GM12878 (cell line): ENCODE data around the gene JMJD4. TPM values are rescaled to one million over a fixed set of nuclear protein-coding genes. Genes with fewer than 3 reads are reported as not detected.

Experiments
- ATAC-seq: fragments of 200-7000 bp; cut with Tn5 transposase; 3 replicates; pipeline ENCODE4 v1.9.1; 2020; ENCODE audit warnings: mild to moderate bottlenecking, moderate library complexity
- BruUV-seq: library from RNA; stranded (reverse); fragments of 400-500 nt; replicated peaks from 2 replicates; lab custom pipeline; 2021; lab: Mats Ljungman, UMichigan
- CTCF ChIA-PET: fragments of 300-600 bp; sonication (Branson Sonifier 250); formaldehyde crosslinking; extraction: SDS; loops from one replicate; lab custom pipeline; 2021; ENCODE audit warnings: inconsistent platforms; lab: Yijun Ruan, JAX
- POLR2A ChIA-PET: fragments of 350-600 bp; formaldehyde crosslinking; extraction: SDS; loops from one replicate; lab custom pipeline; 2021; ENCODE audit warnings: inconsistent platforms; lab: Charles Lee
- RAD21 ChIA-PET: fragments of 300-600 bp; sonication (Branson Sonifier 250); formaldehyde crosslinking; loops from one replicate; lab custom pipeline; 2023; ENCODE audit warnings: antibody characterized with exemption; ENCODE audit not compliant: unreplicated experiment; lab: Charles Lee
- SMC1A ChIA-PET: fragments of 300-600 bp; sonication (Branson Sonifier 250); formaldehyde crosslinking; loops from one replicate; lab custom pipeline; 2023; ENCODE audit not compliant: unreplicated experiment, uncharacterized antibody; lab: Charles Lee
- DNase-seq: peaks from one replicate; pipeline ENCODE4 v3.0.0-alpha.2; 2011; ENCODE audit warnings: low read depth, low spot score
- FAIRE-seq: peaks from 3 replicates; lab custom pipeline; 2011; peaks lifted over from hg19 to GRCh38; lab: Jason Lieb, UNC
- H2AFZ ChIP-seq: 2 replicates; pipeline ENCODE4 v1.6.0; 2011; ENCODE audit warnings: low read depth, low read length, control low read depth; ENCODE audit not compliant: control insufficient read depth
- H3K27ac ChIP-seq: 2 replicates; pipeline ENCODE4 v1.5.1; 2011; ENCODE audit warnings: control low read depth; ENCODE audit not compliant: control insufficient read depth, insufficient read depth
- H3K27me3 ChIP-seq, 2 experiments: replicated peaks in 1 of 2; 2 replicates each; pipeline versions ENCODE4 v1.6.0 to v1.6.1; 2011; ENCODE audit warnings: low read length in 1 of 2; ENCODE audit not compliant: control insufficient read depth in 2 of 2, insufficient read depth in 2 of 2
- H3K36me3 ChIP-seq, 2 experiments: 2 replicates each; pipeline ENCODE4 v1.5.1; 2011; ENCODE audit warnings: low read length in 1 of 2; ENCODE audit not compliant: control insufficient read depth in 2 of 2, insufficient read depth in 2 of 2
- H3K4me1 ChIP-seq: 2 replicates; pipeline ENCODE4 v1.6.1; 2011; ENCODE audit warnings: mild to moderate bottlenecking, low read length, moderate library complexity, mixed read lengths; ENCODE audit not compliant: control insufficient read depth, insufficient read depth
- H3K4me2 ChIP-seq: 2 replicates; pipeline ENCODE4 v1.6.0; 2011; ENCODE audit warnings: control low read depth; ENCODE audit not compliant: control insufficient read depth, insufficient read depth
- H3K4me3 ChIP-seq: fragments of 200-600 bp; sonication (generic); 2 replicates; pipeline ENCODE4 v1.5.1; 2016
- H3K79me2 ChIP-seq: 2 replicates; pipeline ENCODE4 v1.6.0; 2011; ENCODE audit warnings: low read length; ENCODE audit not compliant: control insufficient read depth, insufficient read depth
- H3K9ac ChIP-seq: 2 replicates; pipeline ENCODE4 v1.8.0; 2011; ENCODE audit warnings: low read length, control low read depth, mixed read lengths; ENCODE audit not compliant: control insufficient read depth, insufficient read depth
- H3K9me3 ChIP-seq: replicated peaks from 3 replicates; pipeline ENCODE4 v1.5.1; 2011; ENCODE audit warnings: mild to moderate bottlenecking, low read length; ENCODE audit not compliant: control insufficient read depth, insufficient read depth
- H4K20me1 ChIP-seq: 2 replicates; pipeline ENCODE4 v1.6.0; 2011; ENCODE audit not compliant: control insufficient read depth, insufficient read depth
- BMI1 ChIP-seq: fragments of 450-650 bp; IDR thresholded peaks from 2 replicates; pipeline ENCODE4 v1.6.1; 2016; ENCODE audit warnings: mild to moderate bottlenecking, moderate library complexity, borderline replicate concordance
- CREB1 ChIP-seq: IDR thresholded peaks from 2 replicates; pipeline ENCODE4 v1.6.1; 2012; ENCODE audit warnings: low read depth, mild to moderate bottlenecking, inconsistent platforms
- HSF1 ChIP-seq: fragments of 150-350 bp; IDR thresholded peaks from 2 replicates; pipeline ENCODE4 v1.6.1; 2014; ENCODE audit warnings: mild to moderate bottlenecking, low read depth, low read length
- IKZF2 ChIP-seq, 2 experiments: fragments of 450-650 bp; IDR thresholded peaks; 2 replicates each; pipeline ENCODE4 v1.6.1; 2017; ENCODE audit warnings: mild to moderate bottlenecking in 2 of 2, moderate library complexity in 2 of 2
- KAT2A ChIP-seq: conservative IDR thresholded peaks from 2 replicates; pipeline ENCODE4 v1.6.1; 2011; ENCODE audit warnings: low read depth, low read length; ENCODE audit not compliant: control insufficient read depth
- NFXL1 ChIP-seq: fragments of 450-650 bp; IDR thresholded peaks from 2 replicates; pipeline ENCODE4 v1.6.1; 2017; ENCODE audit warnings: antibody characterized with exemption, mild to moderate bottlenecking, borderline replicate concordance
- STAT3 ChIP-seq: IDR thresholded peaks from 2 replicates; pipeline ENCODE4 v1.6.1; 2011; ENCODE audit warnings: low read depth, low read length, improper control_type of control experiment
- ZNF622 ChIP-seq: fragments of 450-650 bp; IDR thresholded peaks from 2 replicates; pipeline ENCODE4 v1.6.1; 2017; ENCODE audit warnings: mild to moderate bottlenecking, inconsistent platforms
- WGBS: methylation state at CpG from one replicate; pipeline ENCODE4 v1.1.6; 2016; ENCODE audit warnings: low lambda C conversion rate; ENCODE audit not compliant: insufficient replicate concordance, insufficient coverage; ENCODE audit errors: missing lambda C conversion rate; 5-methylcytosine and 5-hydroxymethylcytosine counted together
- in situ Hi-C: fragments of 300-500 bp; cut with MboI; formaldehyde crosslinking; loops from 9 replicates; pipeline ENCODE4 v1.14.3; 2018; ENCODE audit warnings: mixed read lengths
- intact Hi-C: fragments of 100-400 bp; cut with micrococcal nuclease; formaldehyde crosslinking; loops from one replicate; pipeline ENCODE4 v1.14.2; 2022; ENCODE audit not compliant: unreplicated experiment
- polyA plus RNA-seq, 11 experiments: library from polyadenylated mRNA; depleted of rRNA in 4 of 11; unstranded in 6 of 11; stranded (reverse) in 5 of 11; fragments of >200 nt; fragmentation: Nextera tagmentation in 4 of 11; fragmentation: Illumina TruSeq in 1 of 11; extraction: Ambion mirVana in 4 of 11; extraction: Trizol in 1 of 11; gene quantifications; 1 replicate in 1 of 11; 2 replicates in 10 of 11; pipeline versions ENCODE4 v1.2.1 to v1.2.3, GENCODE V29; 2011 to 2016; ENCODE audit warnings: inconsistent platforms in 2 of 11, missing spikeins in 2 of 11, low read depth in 1 of 11
- total RNA-seq, 4 experiments: library from RNA; depleted of rRNA in 3 of 4; stranded (reverse); fragments of >200 nt in 3 of 4; fragmentation: Illumina TruSeq in 1 of 4; extraction: Trizol in 1 of 4; gene quantifications; 2 replicates each; pipeline versions ENCODE4 v1.2.1 to v1.2.3, GENCODE V29; 2013 to 2021
- TF ChIP-seq, protein P1 (sequence below): fragments of 450-650 bp; formaldehyde crosslinking; IDR thresholded peaks from 2 replicates; pipeline ENCODE4 v1.4.0; 2022; ENCODE audit warnings: mild to moderate bottlenecking, moderate library complexity

JMJD4 gene
- total and polyA plus RNA-seq, 10 of the 15 experiments (the other 5 are each of a cell fraction or from before 2014, with no cell fraction given), result 0.89 to 38.3 (median 18.4) TPM

- no peak overlapping the region for H3K4me2 ChIP-seq
- no peaks in the 10 kb centered on the region for H3K4me1 ChIP-seq
- no peak for DNase-seq
- ATAC-seq, result no peak
- no peak overlapping the region for H2AFZ ChIP-seq
- 97% methylated on average over 10 of the region's 10 CpGs for WGBS
- FAIRE-seq, result no peak
- in situ Hi-C loops, result no loop called here
- intact Hi-C loops, result no loop called here
- CTCF ChIA-PET, result interaction anchor here (1.3 kb wide), 1 partner anchor 175 kb away, joined by 3 read pairs; no protein-coding TSS in a partner anchor
- H3K9ac ChIP-seq, result no peak overlapping the region
- no peaks in the 10 kb centered on the region for H4K20me1 ChIP-seq
- RAD21 ChIA-PET, result no interaction called here
- no peaks in the 10 kb centered on the region for H3K79me2 ChIP-seq
- H3K9me3 ChIP-seq, result no peaks in the 10 kb centered on the region
- SMC1A ChIA-PET, result no interaction called here
- no peaks in the 10 kb centered on the region for H3K27me3 ChIP-seq
- POLR2A ChIA-PET, result interaction anchor here (0.5 kb wide), 1 partner anchor 38 kb away, joined by 3 read pairs; no protein-coding TSS in a partner anchor
- H3K27ac ChIP-seq, result no peak overlapping the region
- H3K36me3 ChIP-seq, result peaks cover 4 to 11% of the 10 kb centered on the region in 2 experiments; a peak in 3 of 4 replicates
- no peak overlapping the region for H3K4me3 ChIP-seq
- no peak for TF ChIP-seq KAT2A
- BruUV-seq, result no TSS peak
These were observed 43.9 kb upstream of the JMJD4 start for GRCh38 chr1:227779021-227779441.

GRCh38 chr1:227778401-227778947 lies 43.4 kb upstream of the JMJD4 start:
- no peak overlapping the region for H3K9ac ChIP-seq
- BruUV-seq, result no TSS peak
- intact Hi-C loops (no loop called here), in situ Hi-C loops (no loop called here)
- peaks cover 4 to 11% of the 10 kb centered on the region in 2 experiments; a peak in 3 of 4 replicates for H3K36me3 ChIP-seq
- WGBS, result 97% methylated on average over 8 of the region's 8 CpGs
- H2AFZ ChIP-seq, result no peak overlapping the region
- no peaks in the 10 kb centered on the region for H3K79me2 ChIP-seq
- ChIA-PET RAD21 (no interaction called here), CTCF (no interaction called here), SMC1A (no interaction called here), POLR2A (no interaction called here)
- no peak for DNase-seq
- ATAC-seq, result no peak
- no peaks in the 10 kb centered on the region for H3K9me3 ChIP-seq
- H4K20me1 ChIP-seq, result no peaks in the 10 kb centered on the region
- no peak for FAIRE-seq
- no peak overlapping the region for H3K4me3 ChIP-seq
- no peaks in the 10 kb centered on the region for H3K27me3 ChIP-seq
- H3K4me2 ChIP-seq, result no peak overlapping the region
- H3K4me1 ChIP-seq, result no peaks in the 10 kb centered on the region
- H3K27ac ChIP-seq, result no peak overlapping the region
- no peak for TF ChIP-seq NFXL1
- no peak for TF ChIP-seq HSF1
- no peak for TF ChIP-seq BMI1
- TF ChIP-seq, protein P1, sequence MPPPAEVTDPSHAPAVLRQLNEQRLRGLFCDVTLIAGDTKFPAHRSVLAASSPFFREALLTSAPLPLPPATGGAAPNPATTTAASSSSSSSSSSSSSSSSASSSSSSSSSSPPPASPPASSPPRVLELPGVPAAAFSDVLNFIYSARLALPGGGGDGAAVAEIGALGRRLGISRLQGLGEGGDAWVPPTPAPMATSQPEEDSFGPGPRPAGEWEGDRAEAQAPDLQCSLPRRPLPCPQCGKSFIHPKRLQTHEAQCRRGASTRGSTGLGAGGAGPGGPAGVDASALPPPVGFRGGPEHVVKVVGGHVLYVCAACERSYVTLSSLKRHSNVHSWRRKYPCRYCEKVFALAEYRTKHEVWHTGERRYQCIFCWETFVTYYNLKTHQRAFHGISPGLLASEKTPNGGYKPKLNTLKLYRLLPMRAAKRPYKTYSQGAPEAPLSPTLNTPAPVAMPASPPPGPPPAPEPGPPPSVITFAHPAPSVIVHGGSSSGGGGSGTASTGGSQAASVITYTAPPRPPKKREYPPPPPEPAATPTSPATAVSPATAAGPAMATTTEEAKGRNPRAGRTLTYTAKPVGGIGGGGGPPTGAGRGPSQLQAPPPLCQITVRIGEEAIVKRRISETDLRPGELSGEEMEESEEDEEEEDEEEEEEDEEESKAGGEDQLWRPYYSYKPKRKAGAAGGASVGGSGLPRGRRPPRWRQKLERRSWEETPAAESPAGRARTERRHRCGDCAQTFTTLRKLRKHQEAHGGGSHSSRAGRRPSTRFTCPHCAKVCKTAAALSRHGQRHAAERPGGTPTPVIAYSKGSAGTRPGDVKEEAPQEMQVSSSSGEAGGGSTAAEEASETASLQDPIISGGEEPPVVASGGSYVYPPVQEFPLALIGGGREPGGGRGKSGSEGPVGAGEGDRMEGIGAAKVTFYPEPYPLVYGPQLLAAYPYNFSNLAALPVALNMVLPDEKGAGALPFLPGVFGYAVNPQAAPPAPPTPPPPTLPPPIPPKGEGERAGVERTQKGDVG (CRISPR knock-in tag), result no peak
- TF ChIP-seq ZNF622, result no peak
- no peak for TF ChIP-seq CREB1
- no peak for TF ChIP-seq STAT3
- no peak for TF ChIP-seq IKZF2 (IDR thresholded peaks at IDR 0.05)
